NK-92 treated with Interleukin-12 subunit alpha and Interleukin-12 subunit beta, amount 100 ng/mL, for 24 hours (cell line): Measurements from ENCODE around the gene TMCO2.

Experiments
- DNase-seq: peaks from one replicate; lab custom pipeline; 2025; lab: John Stamatoyannopoulos, UW

TMCO2 gene

GRCh38 chr1:40257688-40258444 lies 10.1 kb downstream of the TMCO2 start, which contains the start of gene ZMPSTE24:
Gene ZMPSTE24, plus strand, starts transcription at chr1:40258236. Its CDS starts 36 bp downstream, at chr1:40258272.
- peak; percentile 94 for DNase-seq

GRCh38 chr1:40258445-40258769 lies 10.7 kb downstream of the TMCO2 start:
- no peak for DNase-seq

DNA sequence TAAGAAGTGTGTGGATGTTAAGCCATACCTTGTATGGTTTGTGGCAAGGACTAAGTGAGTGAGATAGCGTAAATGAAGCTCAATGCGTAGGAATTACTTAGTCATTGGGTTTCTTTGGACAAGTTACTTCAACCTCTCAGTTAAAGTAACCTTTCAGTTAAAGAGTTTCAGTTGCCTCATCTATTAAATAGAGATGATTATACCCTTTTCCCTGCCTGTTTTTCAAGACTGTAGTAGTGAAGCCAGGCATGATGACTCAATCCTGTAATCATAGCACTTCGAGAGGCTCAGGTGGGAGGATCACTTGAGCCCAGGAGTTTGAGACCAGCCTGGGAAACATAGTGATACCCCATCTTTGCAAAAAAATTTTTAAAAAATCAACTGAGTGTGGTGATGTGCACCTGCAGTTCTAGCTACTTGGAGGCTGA lies 16.6 kb downstream of the TMCO2 start:
- no peak for DNase-seq

GRCh38 chr1:40265298-40265697 lies 17.6 kb downstream of the TMCO2 start:
- DNase-seq, result no peak

- DNase-seq, result no peak
Measured at GRCh38 chr1:40265919-40266318, 18.2 kb downstream of the TMCO2 start.

- no peak for DNase-seq
Measured at GRCh38 chr1:40266786-40267535, 19.2 kb downstream of the TMCO2 start.

- no peak for DNase-seq
Measured at GRCh38 chr1:40267767-40268187, 20.0 kb downstream of the TMCO2 start.

DNA sequence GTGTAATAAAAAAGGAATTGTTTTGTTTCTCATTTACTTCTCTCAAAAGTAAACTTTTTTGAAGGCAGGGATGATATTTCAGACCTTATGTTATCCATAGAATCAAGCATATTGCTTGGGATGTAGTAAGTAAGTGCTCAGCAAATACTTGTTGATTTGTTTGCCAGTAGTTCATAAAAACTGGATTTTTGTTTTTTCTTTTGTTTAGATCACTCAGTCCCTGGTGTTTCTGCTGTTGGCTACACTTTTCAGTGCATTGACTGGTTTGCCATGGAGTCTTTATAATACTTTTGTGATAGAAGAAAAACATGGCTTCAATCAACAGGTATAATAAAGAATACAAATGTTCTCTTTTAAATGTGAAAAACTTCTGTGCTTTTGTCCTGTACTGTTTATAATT lies 20.5 kb downstream of the TMCO2 start:
- DNase-seq, result no peak

DNA sequence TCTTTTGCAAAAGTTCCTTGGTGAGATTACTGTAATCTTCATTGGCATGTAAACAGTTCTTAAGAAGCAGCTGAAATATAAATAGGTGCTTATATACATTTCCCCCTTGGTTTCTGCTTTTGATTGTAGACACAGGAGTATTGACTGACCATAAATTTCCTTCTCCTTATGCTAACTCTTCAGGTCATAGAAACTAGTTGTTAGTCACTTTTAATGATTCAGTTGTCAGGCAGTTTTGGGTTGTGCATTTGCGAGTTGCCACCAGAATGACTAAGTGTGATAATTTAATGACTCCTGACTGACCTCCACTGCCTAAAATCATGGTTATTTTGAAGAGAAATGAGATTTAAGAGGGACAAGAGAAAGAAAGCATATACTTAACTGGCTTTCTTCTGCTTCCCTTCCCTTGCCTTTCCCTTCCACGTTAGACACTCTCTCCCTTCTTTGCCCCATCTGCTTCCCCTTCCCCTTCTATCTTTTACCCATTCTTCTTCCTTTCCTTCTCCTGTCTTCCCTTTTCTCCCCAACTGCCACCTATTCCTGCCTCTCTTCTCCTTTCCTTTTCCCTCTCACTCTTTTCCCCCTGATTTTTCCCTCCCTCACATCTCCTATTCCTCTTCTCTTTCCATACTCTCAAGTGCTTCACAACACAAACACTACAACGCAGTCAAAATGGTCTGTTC lies 22.6 kb downstream of the TMCO2 start:
- DNase-seq, result no peak

- no peak for DNase-seq
Measured at GRCh38 chr1:40272653-40273213, 25.0 kb downstream of the TMCO2 start.

- no peak for DNase-seq
Measured at GRCh38 chr1:40273547-40274166, 25.9 kb downstream of the TMCO2 start.

GRCh38 chr1:40274331-40274730 lies 26.6 kb downstream of the TMCO2 start:
- DNase-seq, result no peak

- DNase-seq, result no peak
Measured at GRCh38 chr1:40276122-40276521, 28.4 kb downstream of the TMCO2 start.

DNA sequence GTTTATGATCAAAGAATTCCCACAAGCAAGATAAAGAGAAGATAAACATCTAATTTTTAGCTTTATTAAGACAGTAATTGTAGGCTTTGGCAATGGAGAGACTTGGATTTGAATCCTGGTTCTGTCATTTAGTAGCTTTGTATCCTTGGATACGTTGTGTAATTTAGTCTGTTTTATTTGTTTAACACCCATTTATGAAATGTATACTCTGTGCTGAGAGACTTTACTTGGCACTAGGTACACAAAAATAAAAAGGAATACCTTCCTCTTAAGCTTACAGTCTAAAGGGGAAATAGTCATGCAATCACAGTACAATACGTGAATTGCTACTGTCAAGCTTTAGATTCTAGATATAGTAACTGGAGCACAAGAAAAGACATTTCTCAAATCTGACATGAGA lies 34.1 kb downstream of the TMCO2 start:
- no peak for DNase-seq

DNA sequence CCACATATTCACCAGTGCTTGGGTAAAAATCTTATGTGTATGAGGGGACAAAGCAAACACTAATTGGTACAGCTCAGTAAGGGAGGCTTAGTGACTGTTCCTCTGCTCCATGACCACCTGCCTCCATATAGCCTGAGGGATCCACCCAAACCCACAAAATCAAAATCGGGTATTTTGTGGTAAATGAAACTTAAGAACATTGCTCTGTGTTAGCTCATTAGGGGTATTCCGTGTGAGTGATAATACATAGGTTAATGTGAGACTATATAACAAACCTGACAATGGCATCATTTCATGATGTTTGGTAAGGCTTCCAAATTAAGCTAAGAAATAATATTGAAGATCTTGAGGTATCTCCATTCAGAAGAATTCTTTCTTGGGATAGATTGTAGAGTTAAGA lies 43.6 kb downstream of the TMCO2 start:
- DNase-seq, result no peak

DNA sequence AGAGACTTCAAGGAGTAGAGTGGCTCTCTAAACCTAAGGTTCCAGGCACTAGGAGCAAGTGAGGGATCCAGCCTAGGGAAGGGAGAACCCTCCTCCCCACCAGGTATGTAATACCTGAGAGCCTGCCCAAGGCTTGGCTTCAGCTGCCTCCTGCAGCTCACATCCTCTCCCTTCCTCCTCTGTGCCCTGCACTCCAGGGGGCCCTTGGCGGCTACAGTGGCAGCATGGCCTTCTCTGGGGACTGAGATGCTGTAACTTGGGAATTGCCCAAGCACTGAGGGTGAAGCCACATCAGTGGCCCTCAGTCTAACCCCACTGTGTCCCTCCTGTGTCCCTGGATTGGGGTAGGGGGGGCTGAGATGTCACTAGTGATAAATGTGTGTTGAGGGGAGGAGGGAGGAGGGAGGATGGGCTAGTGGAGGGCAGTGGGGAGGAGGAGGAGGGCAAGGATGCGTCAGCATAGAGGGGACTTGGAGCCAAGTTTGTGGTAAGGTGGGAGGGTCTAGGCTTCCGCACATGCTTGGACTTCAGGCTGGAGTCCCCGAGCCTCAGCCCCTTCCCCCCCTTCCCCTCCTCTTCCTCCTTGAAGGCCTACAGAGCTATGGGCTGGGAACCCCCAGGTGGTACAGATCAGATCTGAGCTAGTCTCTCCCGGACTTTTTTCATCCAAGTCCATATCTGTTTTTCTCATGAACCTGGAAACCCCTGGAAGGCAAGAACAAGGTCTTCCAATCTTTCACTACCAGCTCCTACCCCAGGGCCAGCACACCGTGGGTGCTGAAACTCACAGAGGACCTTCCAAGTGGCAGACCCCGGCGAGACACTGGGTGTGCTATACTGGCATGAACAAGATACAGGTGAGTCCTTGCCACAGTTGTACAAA lies 51.9 kb downstream of the TMCO2 start:
- DNase-seq, result no peak

DNA sequence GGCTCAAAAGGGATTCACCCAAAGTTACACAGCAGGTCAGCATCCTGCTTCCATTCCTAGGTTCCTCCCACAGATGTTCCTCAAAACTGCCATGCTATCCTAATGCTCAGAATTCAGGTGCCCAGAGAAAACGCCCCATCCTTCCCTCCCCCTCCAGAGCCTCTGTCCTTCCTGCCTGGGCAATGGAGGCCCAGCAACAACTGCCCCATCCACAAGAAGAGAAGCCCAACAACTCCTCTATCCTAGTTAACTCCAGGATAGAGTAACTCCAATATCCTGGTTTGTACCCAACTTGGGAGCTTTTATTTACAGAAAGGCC lies 52.5 kb downstream of the TMCO2 start:
- DNase-seq, result no peak

GRCh38 chr1:40300651-40301050 lies 52.9 kb downstream of the TMCO2 start:
- DNase-seq, result no peak

DNA sequence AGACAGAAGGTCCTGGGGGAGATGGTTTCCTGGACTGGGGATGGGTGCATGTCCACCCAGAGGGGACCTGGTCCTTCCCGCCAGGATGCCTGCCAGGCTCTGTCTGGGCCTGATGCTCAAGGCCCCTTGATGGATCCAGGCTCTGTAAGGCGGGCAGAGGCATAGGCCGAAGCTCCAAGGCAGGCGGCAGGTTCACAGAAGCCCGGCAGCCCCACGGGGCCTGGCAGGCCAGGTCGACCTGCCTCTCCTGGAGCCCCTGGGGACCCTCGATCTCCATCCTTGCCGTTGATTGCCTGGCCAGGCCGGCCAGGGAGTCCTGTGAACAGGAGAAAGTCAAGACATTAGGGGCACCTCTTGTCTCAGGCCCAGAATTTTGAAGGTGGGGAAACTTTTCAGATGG lies 53.3 kb downstream of the TMCO2 start:
- no peak for DNase-seq
